CD4-positive, alpha-beta T cell treated with Interleukin-4 for 4 hours (primary cell): ENCODE data around the gene ADGRG4.

Experiments
- DNase-seq: peaks from one replicate; pipeline ENCODE4 v3.0.0-alpha.2; 2020

Gene ADGRG4

GRCh38 chrX:136295380-136295779 lies 5.4 kb upstream of the ADGRG4 start:
- DNase-seq: no peak

GRCh38 chrX:136303041-136303440 lies 2.3 kb downstream of the ADGRG4 start:
- DNase-seq: no peak

GRCh38 chrX:136304493-136304892 lies 3.7 kb downstream of the ADGRG4 start:
- DNase-seq: no peak

DNA sequence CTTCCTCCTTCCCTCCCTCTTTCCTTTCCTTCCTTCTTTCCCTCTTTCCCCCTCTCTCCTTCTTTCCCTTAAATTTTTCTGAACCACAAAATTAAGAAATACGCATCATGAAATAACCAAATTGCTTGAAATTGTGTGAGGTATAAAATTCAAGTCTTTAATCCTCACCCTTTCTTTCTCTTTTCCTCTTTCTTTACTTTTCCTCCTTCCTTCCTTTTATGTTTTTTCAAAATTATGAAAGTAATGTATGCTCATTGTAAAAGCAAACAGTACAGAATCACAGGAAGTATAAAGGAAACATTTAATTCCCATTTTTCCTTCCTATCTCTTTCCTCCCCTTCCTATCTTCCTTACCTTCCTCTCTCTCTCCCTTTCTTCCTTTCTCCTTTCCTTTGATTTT lies 5.4 kb downstream of the ADGRG4 start:
- no peak for DNase-seq

DNA sequence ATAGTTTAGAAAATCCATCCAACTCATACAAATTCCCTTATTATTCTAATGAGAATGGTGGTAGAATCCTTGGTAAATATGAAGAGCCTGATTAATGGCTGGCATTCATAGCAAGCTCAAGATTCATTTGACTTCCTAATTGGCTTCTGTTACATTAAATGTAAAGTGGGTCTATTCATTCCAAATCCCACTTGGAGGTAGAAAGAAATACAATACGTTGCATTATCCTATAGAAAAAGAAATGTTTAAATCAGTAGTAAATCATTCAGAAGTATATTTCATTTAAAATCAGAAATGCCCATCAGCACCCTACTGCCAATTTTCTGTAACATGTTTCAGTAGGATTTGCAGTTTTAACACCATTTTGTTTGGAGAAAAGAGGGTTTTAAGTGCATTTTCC lies 6.7 kb downstream of the ADGRG4 start:
- no peak for DNase-seq

DNA sequence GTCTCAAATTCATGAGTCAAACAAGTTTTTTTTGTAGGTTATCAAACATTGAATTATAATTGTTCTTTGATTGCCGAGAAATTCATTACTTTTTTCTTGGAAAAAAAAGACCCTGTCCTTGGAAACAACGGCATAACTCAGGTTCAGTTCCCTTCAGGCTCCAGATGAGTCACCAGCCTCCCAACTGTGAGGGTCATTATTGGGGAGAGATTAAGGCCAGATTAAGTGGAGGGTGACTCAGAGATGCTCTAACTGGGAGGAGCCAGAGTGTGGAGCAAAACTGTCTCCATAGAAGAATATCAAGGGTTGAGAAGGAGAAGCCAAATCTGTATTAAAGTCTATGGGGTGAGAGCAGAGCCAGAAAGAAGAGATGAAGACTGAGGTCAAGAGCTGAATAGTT lies 9.6 kb downstream of the ADGRG4 start:
- no peak for DNase-seq

DNA sequence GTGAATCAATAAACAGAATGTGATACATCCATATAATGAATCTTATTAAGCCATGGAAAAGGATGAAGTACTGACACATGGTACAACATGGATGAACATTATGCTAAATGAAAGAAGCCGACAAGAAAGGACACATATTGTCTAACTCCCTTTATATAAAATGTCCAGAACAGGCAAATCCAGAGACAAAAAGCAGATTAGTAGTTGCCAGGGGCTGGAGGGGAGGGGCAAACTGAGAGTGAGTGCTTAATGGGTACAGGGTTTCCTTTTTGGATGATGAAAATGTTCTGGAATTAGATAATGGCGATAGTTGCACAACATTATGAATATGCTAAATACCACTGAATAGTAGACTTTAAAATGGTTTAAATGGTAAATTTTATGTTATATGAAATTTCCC lies 17.4 kb downstream of the ADGRG4 start:
- DNase-seq: no peak

DNA sequence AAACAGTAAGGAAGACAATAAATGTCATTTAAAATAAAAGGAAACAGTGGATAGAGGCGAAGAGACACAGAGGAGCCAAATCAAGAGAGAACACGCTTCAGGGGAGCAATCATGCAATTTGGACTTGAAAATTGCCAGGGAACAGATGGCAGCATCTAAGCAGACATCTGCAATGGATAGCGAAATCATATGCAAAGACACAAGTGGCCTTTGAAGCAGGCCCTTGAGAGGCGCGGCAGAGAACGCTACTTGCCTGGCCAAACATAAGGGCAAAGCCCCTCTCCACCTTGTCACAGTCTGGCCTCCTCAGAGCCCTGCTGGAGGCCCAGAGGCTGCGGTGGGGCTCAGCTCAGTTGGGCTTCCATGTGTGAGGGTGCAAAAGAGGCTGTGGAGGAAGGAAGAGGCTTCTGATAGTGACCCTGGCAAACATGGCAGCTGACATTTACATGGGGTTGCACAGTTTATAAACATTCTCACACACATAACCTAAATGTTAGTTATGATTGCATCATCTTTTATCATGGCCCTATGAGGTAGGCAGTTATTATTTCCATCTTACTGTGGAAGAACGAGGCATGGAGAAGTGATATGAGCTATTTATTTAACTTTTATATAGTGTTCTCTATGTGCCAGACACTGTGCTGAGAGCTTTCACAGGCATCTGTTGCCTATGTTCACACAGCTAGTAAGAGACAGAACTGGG lies 18.3 kb downstream of the ADGRG4 start:
- DNase-seq: no peak

- DNase-seq: no peak
Observed at GRCh38 chrX:136319600-136319999, 18.8 kb downstream of the ADGRG4 start.

- no peak for DNase-seq
Observed at GRCh38 chrX:136321532-136321931, 20.8 kb downstream of the ADGRG4 start.

- no peak for DNase-seq
Observed at GRCh38 chrX:136322064-136322463, 21.3 kb downstream of the ADGRG4 start.

- DNase-seq: no peak
Observed at GRCh38 chrX:136325377-136325776, 24.6 kb downstream of the ADGRG4 start.

GRCh38 chrX:136328933-136329332 lies 28.2 kb downstream of the ADGRG4 start:
- no peak for DNase-seq

- no peak for DNase-seq
Observed at GRCh38 chrX:136336623-136337022, 35.9 kb downstream of the ADGRG4 start.

DNA sequence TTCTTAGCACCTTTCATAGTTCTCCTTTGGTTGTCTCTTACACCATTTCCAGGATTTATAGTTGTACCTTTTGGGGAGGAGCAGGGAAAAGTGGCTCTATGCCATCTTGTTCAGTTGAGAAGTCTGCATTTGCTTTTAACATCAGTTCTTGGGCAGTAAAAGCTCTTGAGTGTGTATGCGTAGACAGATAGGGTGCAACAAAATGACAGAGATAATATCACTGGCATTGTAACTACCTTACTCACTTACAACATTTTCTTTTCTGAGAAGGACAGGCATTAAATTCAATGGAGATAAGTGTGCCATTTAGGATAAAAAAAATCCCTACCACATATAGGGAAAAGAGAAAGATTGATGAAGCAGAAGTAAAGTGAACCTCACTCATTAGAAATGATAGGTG lies 38.9 kb downstream of the ADGRG4 start:
- DNase-seq: no peak

GRCh38 chrX:136344320-136344719 lies 43.6 kb downstream of the ADGRG4 start:
- DNase-seq: no peak

DNA sequence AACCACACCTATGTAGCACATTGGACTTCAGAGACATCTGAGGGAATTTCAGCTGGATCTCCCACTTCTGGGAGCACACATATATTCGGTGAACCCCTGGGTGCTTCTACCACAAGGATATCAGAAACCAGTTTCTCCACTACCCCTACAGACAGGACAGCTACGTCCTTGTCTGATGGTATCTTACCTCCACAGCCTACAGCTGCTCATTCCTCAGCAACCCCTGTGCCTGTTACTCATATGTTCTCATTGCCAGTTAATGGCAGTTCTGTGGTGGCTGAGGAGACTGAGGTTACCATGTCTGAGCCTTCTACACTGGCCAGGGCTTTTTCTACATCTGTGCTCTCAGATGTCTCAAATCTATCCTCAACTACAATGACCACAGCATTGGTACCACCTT lies 45.7 kb downstream of the ADGRG4 start:
- no peak for DNase-seq

- DNase-seq: no peak
Observed at GRCh38 chrX:136347706-136348105, 46.9 kb downstream of the ADGRG4 start.

DNA sequence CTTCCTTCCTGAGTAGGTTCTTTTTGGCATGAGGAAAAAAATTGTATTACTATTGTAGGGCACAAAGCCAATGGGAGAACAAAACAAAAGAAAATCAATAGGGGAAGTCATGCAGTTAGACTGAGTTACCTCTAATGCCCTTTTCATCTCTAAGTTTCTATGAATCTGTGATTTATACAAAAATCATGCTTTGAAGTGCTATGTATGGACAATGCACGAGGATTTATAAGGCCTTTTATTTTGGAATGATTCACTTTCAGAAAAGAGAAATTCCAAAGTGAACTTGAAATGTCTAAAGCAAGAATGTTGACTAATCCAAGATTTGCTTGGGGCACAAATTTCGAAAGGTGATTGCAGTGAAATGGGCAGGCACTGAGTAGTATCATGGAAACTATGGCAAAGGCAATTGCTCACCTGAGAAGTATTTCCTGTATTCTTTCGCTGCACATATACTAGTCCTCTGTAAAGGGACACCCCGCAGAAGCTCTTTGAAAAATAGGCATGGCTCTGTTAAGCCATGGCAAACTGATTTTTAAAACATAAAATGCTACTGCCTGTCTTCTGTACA lies 52.8 kb downstream of the ADGRG4 start:
- no peak for DNase-seq

DNA sequence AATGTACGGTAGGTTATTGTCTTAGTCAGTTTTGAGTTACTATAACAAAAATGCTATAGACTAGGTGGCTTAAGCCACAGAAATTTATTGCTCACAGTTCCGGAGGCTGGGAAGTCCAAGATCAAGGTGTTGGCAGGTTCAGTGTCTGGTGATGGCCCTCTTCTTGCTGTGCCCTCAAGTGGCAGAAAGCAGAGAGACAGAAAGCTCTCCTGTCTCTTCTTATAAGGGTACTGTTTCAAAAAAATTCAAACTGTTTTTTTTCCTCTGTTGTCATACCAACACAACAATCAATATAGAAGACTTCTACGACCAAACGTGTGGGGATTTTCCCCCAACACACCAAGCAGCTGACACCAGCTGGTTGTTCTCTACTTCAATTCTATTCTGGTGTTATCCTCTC lies 53.4 kb downstream of the ADGRG4 start:
- DNase-seq: no peak

DNA sequence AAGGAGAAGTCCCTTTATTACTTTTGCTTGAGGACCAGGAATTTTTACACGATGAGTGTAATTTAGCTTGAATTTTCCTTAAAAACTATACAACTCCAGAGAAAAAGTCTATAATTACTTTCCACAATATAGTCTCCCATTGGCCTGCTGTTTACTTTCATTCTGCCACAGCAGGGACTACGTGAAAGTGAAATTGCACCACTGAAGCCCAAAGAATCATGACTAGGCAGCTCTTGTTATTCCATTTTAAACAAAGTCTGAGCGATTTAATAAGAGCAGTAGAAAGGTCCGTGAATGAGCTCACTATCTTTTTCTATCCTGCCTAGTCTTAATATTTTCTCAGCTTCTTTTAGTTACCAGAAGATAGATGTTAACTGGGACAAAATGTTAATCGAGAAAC lies 68.6 kb downstream of the ADGRG4 start:
- no peak for DNase-seq

- no peak for DNase-seq
Observed at GRCh38 chrX:136376713-136377112, 76.0 kb downstream of the ADGRG4 start.

- DNase-seq: no peak
Observed at GRCh38 chrX:136380010-136380769, 79.4 kb downstream of the ADGRG4 start.

- no peak for DNase-seq
Observed at GRCh38 chrX:136386173-136386572, 85.4 kb downstream of the ADGRG4 start.
